ENCODE data around the gene RNF19B.

The RNF19B gene

DNA sequence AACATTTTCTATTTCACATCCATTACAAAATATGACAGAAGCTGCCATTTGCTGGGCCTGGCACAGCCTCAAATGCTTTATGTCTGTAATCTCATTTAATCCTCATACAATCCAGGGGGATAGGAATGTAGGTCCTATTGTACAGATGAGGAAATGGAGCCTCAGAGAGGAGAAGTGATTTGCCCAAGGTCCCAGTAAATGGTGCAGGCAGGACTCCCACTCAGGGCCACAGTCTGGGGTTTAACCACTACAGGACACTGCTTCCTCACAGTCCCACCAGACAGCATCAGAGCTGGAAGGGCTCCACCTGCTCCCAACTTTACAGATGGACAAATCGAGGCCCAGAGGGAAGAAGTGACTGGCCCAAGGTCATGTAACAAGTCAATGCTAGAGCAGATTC is 20.6 kb upstream of the RNF19B start:
- no peak overlapping the region for H3K4me3 ChIP-seq (ENCODE audit: low read depth, low read length)
- TF ChIP-seq, protein P1, sequence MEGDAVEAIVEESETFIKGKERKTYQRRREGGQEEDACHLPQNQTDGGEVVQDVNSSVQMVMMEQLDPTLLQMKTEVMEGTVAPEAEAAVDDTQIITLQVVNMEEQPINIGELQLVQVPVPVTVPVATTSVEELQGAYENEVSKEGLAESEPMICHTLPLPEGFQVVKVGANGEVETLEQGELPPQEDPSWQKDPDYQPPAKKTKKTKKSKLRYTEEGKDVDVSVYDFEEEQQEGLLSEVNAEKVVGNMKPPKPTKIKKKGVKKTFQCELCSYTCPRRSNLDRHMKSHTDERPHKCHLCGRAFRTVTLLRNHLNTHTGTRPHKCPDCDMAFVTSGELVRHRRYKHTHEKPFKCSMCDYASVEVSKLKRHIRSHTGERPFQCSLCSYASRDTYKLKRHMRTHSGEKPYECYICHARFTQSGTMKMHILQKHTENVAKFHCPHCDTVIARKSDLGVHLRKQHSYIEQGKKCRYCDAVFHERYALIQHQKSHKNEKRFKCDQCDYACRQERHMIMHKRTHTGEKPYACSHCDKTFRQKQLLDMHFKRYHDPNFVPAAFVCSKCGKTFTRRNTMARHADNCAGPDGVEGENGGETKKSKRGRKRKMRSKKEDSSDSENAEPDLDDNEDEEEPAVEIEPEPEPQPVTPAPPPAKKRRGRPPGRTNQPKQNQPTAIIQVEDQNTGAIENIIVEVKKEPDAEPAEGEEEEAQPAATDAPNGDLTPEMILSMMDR (IDR thresholded peaks at IDR 0.05; ENCODE audit: borderline replicate concordance, insufficient read depth, low read depth, low read length) = no peak

DNA sequence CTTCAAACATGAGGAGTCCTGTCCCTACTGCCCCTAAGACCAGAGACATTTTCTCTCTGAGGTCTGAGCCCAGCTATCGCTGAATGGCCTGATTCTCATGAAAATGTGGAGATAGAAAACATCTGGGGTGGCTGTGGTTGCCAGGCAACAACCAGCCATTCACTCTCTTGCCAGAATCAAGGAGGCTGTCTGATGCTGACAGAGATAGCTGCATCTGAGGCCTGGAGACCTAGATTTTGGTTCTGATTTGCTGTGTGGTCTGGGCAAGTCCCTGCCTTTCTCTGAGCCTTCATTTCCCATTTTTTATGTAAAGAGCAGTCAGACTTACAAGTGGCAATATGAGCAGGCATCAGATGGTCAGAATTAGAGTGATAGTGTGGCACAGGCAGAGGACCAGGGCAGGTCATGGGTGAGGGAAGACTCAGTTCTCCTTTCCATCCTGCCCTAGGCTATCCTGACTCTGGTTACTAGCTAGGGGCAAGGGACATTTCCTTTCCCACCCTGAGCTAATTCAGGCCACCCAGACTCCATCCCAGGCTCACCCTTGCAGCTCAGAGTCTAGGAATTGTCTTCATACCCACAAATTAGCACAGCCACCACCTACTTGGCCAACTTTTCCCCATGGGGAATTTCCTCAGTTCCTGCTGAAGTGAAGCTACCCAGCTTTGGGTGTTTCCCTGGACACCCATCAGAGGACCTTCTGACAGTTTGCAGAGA is 20.0 kb upstream of the RNF19B start:
- TF ChIP-seq, protein P1 (IDR thresholded peaks at IDR 0.05; ENCODE audit: borderline replicate concordance, insufficient read depth, low read depth, low read length) = no peak
- H3K4me3 ChIP-seq (ENCODE audit: low read depth, low read length) = no peak overlapping the region

- H3K4me3 ChIP-seq (ENCODE audit: low read depth, low read length) = no peak overlapping the region
- TF ChIP-seq, protein P1 (IDR thresholded peaks at IDR 0.05; ENCODE audit: borderline replicate concordance, insufficient read depth, low read depth, low read length) = no peak
These were observed 19.5 kb upstream of the RNF19B start for GRCh38 chr1:32984090-32984454.

GRCh38 chr1:32983020-32983419 is 18.4 kb upstream of the RNF19B start:
- no peak overlapping the region for H3K4me3 ChIP-seq (ENCODE audit: low read depth, low read length)
- TF ChIP-seq, protein P1 (IDR thresholded peaks at IDR 0.05; ENCODE audit: borderline replicate concordance, insufficient read depth, low read depth, low read length) = no peak

GRCh38 chr1:32981003-32981901 is 16.6 kb upstream of the RNF19B start:
- TF ChIP-seq, protein P1 (IDR thresholded peaks at IDR 0.05; ENCODE audit: borderline replicate concordance, insufficient read depth, low read depth, low read length) = no peak
- peak overlapping the region; percentile 31 for H3K4me3 ChIP-seq (ENCODE audit: low read depth, low read length)

- H3K4me3 ChIP-seq (ENCODE audit: low read depth, low read length) = no peak overlapping the region
- TF ChIP-seq, protein P1 (IDR thresholded peaks at IDR 0.05; ENCODE audit: borderline replicate concordance, insufficient read depth, low read depth, low read length) = no peak
These were observed 15.5 kb upstream of the RNF19B start for GRCh38 chr1:32980080-32980479.

All from GM12875 (cell line).